Ascending aorta (tissue), 2 donors: ENCODE measurements around the gene FGF9. TPM values are rescaled to one million over a fixed set of nuclear protein-coding genes. Genes with fewer than 3 reads are reported as not detected.

ENCODE experiments used
- DNase-seq, 2 donors: peaks; one replicate each; pipeline ENCODE4 v3.0.0-alpha.2; 2019; ENCODE audit warnings: low spot score in 2 of 2
- H3K27ac ChIP-seq, 2 donors: fragments of 200-600 bp; sonication (generic); one replicate each; pipeline ENCODE4 v1.5.1; 2016 to 2017; ENCODE audit warnings: mild to moderate bottlenecking in 1 of 2
- H3K27me3 ChIP-seq: fragments of 200-600 bp; sonication (generic); one replicate; pipeline ENCODE4 v1.5.1; 2017
- H3K36me3 ChIP-seq, 2 donors: fragments of 200-600 bp; sonication (generic); one replicate each; pipeline ENCODE4 v1.5.1; 2016
- H3K4me1 ChIP-seq, 2 donors: fragments of 200-600 bp; sonication (generic); one replicate each; pipeline ENCODE4 v1.5.1; 2016 to 2017; ENCODE audit warnings: mild to moderate bottlenecking in 1 of 2
- H3K4me3 ChIP-seq, 2 donors: fragments of 200-600 bp; sonication (generic); one replicate each; pipeline ENCODE4 v1.5.1; 2016 to 2017; ENCODE audit warnings: mild to moderate bottlenecking in 1 of 2
- H3K9me3 ChIP-seq, 2 donors: fragments of 200-600 bp; sonication (generic); one replicate each; pipeline ENCODE4 v1.5.1; 2016
- intact Hi-C: fragments of 100-400 bp; cut with DNase I; formaldehyde crosslinking; loops from one replicate; pipeline ENCODE4 v1.15.1; 2023
- total RNA-seq: library from RNA; depleted of rRNA; stranded (reverse); fragments of >200 nt; gene quantifications from one replicate; pipeline ENCODE4 v1.1.0, GENCODE V29; 2016
- TF ChIP-seq, protein P1 (sequence below), 3 experiments: fragments of 200-600 bp in 2 of 3; fragments of 450-650 bp in 1 of 3; sonication (generic) in 2 of 3; IDR thresholded peaks; one replicate each; pipeline ENCODE4 v1.5.1; 2016 to 2019; ENCODE audit warnings: antibody characterized with exemption in 3 of 3, mild to moderate bottlenecking in 1 of 3, moderate library complexity in 1 of 3

Gene FGF9
- total RNA-seq, 1 donor from 2014 or later: not detected

DNA sequence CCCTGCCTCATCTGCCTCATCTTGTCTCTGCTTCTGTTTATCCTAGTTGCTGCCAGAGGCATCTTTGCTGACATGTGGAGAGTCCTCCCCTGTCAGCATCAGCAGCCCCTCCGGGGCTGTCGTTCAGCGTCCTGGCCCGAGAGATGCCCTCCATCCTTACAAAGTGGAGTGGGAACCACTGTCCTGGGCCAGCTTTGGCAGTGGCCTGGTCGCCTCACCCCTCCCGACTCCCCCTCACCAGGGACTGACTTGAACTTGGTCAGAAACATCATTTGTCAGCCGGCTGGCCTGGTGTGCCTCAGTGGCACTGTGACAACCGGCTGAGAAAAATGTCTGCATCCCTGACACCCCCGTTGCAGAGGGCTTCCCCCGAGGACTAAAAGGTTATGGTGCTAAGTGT is 20.6 kb downstream of the FGF9 start:
- no peak for DNase-seq
- intact Hi-C loops: no loop called here
- H3K27ac ChIP-seq: no peak overlapping the region
- H3K4me3 ChIP-seq: no peak overlapping the region
- TF ChIP-seq, protein P1, sequence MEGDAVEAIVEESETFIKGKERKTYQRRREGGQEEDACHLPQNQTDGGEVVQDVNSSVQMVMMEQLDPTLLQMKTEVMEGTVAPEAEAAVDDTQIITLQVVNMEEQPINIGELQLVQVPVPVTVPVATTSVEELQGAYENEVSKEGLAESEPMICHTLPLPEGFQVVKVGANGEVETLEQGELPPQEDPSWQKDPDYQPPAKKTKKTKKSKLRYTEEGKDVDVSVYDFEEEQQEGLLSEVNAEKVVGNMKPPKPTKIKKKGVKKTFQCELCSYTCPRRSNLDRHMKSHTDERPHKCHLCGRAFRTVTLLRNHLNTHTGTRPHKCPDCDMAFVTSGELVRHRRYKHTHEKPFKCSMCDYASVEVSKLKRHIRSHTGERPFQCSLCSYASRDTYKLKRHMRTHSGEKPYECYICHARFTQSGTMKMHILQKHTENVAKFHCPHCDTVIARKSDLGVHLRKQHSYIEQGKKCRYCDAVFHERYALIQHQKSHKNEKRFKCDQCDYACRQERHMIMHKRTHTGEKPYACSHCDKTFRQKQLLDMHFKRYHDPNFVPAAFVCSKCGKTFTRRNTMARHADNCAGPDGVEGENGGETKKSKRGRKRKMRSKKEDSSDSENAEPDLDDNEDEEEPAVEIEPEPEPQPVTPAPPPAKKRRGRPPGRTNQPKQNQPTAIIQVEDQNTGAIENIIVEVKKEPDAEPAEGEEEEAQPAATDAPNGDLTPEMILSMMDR (IDR thresholded peaks at IDR 0.05): no peak
- H3K36me3 ChIP-seq: no peaks in the 10 kb centered on the region
- H3K9me3 ChIP-seq: no peaks in the 10 kb centered on the region
- H3K4me1 ChIP-seq: no peaks in the 10 kb centered on the region
- H3K27me3 ChIP-seq: no peaks in the 10 kb centered on the region

DNA sequence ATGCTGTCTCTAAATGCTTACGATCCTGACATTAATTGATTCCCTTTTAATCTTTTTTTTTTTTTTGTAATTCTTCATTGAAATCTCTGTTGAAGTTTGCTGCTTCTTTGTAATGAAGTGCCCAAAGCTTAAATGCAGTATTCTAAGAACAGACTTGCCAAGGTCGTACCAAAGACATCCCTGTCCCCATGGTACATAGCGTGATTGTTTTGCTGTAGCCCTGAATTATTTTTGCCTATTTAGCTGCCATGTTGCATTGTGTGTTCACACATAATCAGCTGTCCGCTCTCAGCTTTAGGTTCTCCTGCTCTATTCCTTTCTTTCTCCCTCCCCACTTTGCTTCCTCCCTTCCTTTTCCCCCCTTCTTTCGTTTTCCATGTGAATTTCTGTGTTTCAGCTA is 21.1 kb downstream of the FGF9 start:
- Histone ChIP-seq H3K4me1 (no peaks in the 10 kb centered on the region), H3K9me3 (no peaks in the 10 kb centered on the region), H3K27ac (no peak overlapping the region), H3K4me3 (no peak overlapping the region), H3K36me3 (no peaks in the 10 kb centered on the region), H3K27me3 (no peaks in the 10 kb centered on the region)
- DNase-seq: no peak
- TF ChIP-seq, protein P1 (IDR thresholded peaks at IDR 0.05): no peak
- intact Hi-C loops: no loop called here

DNA sequence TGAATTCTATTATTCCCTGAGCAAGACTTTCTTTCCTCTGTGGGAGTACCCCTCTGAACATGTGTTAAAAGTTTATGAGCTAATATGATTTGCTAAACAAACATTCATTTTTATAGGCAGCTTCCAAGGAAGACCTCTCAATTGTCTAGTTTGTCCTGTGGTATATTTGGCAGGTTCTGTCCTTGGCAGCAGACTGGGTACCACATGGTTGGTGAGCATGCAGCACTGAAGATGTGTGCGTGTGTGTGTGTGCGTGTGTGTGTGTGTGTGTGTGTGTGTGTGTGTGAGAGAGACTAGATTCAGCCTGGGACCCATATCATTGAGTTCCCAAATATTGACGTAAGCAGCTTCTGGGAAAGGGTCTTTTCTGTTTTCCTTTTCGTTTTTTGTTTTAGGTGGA is 24.0 kb downstream of the FGF9 start:
- Histone ChIP-seq H3K27ac (no peak overlapping the region), H3K27me3 (no peaks in the 10 kb centered on the region), H3K36me3 (no peaks in the 10 kb centered on the region), H3K4me1 (no peaks in the 10 kb centered on the region), H3K4me3 (no peak overlapping the region), H3K9me3 (no peaks in the 10 kb centered on the region)
- no peak for DNase-seq
- intact Hi-C loops: no loop called here
- TF ChIP-seq, protein P1 (IDR thresholded peaks at IDR 0.05): no peak

DNA sequence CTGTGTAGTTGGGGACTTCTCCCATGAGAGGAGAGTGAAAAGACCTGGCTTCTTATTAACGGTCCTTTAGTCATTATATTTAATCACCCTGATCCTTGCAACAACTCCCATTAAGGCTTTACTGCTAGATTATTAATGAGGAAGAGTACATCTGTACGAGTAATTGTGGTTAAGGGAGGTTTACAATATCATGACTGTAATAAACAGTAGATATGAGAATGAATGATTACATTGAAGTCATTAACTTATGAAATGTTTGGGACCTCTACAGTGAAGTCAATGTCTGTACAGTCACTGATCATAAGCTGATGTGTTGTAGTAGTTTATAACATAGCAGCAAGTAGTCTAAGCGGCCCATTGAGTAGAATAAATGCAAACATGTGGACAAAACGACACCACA is 24.7 kb downstream of the FGF9 start:
- Histone ChIP-seq H3K27ac (no peak overlapping the region), H3K27me3 (no peaks in the 10 kb centered on the region), H3K9me3 (no peaks in the 10 kb centered on the region), H3K4me1 (no peaks in the 10 kb centered on the region), H3K36me3 (no peaks in the 10 kb centered on the region), H3K4me3 (no peak overlapping the region)
- TF ChIP-seq, protein P1 (IDR thresholded peaks at IDR 0.05): no peak
- intact Hi-C loops: no loop called here
- no peak for DNase-seq

DNA sequence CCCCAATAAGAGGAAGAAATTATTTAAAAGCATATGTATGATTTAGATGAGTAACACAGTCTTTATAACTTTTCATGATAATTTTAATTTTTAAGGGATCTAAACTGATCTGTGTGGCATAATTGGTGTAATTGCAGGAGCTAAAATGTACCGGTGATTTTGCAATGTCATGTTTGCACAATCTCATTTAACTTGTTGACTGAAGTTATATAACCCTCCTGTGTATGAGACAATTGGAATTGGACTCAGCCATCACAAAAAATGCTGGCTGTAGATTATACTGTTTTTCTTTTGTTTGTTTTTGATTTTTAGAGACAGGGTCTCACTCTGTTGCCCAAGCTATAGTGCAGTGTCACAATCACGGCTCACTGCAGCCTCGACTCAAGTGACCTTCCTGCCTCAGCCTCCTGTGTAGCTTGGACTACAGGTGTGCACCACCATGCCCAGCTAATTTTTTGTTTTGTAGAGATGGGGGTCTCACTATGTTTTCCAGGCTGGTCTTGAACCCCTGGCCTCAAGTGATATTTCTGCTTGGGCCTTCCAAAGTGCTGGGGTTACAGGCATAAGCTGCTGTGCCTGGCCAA is 26.1 kb downstream of the FGF9 start:
- DNase-seq: no peak
- H3K4me3 ChIP-seq: no peak overlapping the region
- TF ChIP-seq, protein P1 (IDR thresholded peaks at IDR 0.05): no peak
- H3K36me3 ChIP-seq: no peaks in the 10 kb centered on the region
- no peaks in the 10 kb centered on the region for H3K27me3 ChIP-seq
- no peaks in the 10 kb centered on the region for H3K9me3 ChIP-seq
- intact Hi-C loops: no loop called here
- no peak overlapping the region for H3K27ac ChIP-seq
- H3K4me1 ChIP-seq: no peaks in the 10 kb centered on the region
